BE2C (cell line): Measurements from ENCODE around the gene NRL.
A peak's percentile ranks its signal among the peaks of the same experiment; 100 is the strongest.
"Not testable (repeated sequence)": the region's sequence is repeated elsewhere in the genome, so short reads cannot be mapped to it uniquely, and the experiment has no call there.

Source experiments
- DNase-seq: peaks from one replicate; pipeline ENCODE4 v3.0.0-alpha.2; 2020
- H3K27me3 ChIP-seq: fragments of 250-450 bp; sonication (Bioruptor Pico); 2 replicates; pipeline ENCODE4 v1.5.1; 2020; ENCODE audit warnings: mild to moderate bottlenecking
- H3K36me3 ChIP-seq: fragments of 250-450 bp; sonication (Bioruptor Pico); 2 replicates; pipeline ENCODE4 v1.5.1; 2020; ENCODE audit warnings: mild to moderate bottlenecking
- H3K4me1 ChIP-seq: fragments of 250-450 bp; sonication (Bioruptor Pico); 2 replicates; pipeline ENCODE4 v1.5.1; 2020
- H3K4me3 ChIP-seq: 2 replicates; pipeline ENCODE4 v1.5.1; 2011; ENCODE audit warnings: low read depth, low read length
- H3K9me3 ChIP-seq: fragments of 250-450 bp; sonication (Bioruptor Pico); 2 replicates; pipeline ENCODE4 v1.5.1; 2020
- TF ChIP-seq, protein P1 (sequence below): IDR thresholded peaks from 2 replicates; pipeline ENCODE4 v1.5.1; 2012; ENCODE audit warnings: mild to moderate bottlenecking, low read depth, low read length

The NRL gene

DNA sequence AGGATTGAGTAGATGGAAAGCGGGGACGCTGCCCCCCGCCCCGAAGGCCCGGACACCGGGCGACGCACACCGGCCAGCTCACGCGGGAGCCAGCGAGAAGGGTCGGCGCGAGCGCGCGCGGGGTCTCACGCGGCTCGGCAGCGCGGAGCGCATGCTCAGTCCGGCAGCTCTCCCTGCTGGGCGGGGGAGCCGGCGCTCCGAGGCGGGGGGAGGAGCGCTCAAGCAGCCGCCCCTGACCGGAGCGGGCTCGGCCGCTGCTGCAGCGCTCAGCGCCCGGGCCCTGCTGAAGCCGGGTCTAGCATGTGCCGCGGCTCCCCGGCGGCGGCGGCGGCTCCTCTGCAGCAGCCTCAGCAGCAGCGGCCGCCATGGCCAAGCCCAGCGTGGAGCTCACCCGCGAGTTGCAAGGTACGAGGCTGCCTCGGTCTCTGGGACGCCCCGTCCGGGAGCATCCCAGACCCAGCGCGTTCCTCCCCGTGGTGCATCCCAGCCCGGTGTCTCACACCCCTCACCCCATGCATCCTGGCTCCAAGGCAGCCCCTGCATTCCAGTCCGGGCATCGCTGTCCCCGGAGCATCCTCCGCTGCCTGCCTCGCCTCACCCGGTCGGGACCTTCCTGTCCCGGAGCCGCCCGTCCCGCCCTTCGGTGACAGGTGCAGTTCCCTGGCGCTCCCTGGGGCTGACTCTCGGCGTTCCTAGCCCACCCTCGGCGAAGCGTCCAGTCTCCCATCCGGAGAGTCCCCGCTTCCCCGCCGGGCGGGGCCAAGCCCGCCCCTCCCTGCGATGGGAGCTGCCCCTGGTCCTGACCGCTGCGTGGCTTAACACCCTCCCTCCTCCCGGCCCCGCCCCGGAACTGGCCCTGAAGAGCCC is 62.7 kb downstream of the NRL start, which contains the start of gene CARMIL3:
Gene CARMIL3 (plus strand): TSS at position 221 of the 867 bp plus-strand sequence. CDS start 145 bp downstream, at position 366.
- peak; percentile 83 for DNase-seq
- no peaks in the 10 kb centered on the region for H3K9me3 ChIP-seq
- 0 out of 2 replicates have a peak, but pooled peaks cover 2% of the 10 kb centered on the region for H3K4me1 ChIP-seq
- no peaks in the 10 kb centered on the region for H3K27me3 ChIP-seq
- TF ChIP-seq, protein P1, sequence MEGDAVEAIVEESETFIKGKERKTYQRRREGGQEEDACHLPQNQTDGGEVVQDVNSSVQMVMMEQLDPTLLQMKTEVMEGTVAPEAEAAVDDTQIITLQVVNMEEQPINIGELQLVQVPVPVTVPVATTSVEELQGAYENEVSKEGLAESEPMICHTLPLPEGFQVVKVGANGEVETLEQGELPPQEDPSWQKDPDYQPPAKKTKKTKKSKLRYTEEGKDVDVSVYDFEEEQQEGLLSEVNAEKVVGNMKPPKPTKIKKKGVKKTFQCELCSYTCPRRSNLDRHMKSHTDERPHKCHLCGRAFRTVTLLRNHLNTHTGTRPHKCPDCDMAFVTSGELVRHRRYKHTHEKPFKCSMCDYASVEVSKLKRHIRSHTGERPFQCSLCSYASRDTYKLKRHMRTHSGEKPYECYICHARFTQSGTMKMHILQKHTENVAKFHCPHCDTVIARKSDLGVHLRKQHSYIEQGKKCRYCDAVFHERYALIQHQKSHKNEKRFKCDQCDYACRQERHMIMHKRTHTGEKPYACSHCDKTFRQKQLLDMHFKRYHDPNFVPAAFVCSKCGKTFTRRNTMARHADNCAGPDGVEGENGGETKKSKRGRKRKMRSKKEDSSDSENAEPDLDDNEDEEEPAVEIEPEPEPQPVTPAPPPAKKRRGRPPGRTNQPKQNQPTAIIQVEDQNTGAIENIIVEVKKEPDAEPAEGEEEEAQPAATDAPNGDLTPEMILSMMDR, result no peak
- no peaks in the 10 kb centered on the region for H3K36me3 ChIP-seq
- H3K4me3 ChIP-seq, result peak within 1 kb of the TSS; percentile 83

DNA sequence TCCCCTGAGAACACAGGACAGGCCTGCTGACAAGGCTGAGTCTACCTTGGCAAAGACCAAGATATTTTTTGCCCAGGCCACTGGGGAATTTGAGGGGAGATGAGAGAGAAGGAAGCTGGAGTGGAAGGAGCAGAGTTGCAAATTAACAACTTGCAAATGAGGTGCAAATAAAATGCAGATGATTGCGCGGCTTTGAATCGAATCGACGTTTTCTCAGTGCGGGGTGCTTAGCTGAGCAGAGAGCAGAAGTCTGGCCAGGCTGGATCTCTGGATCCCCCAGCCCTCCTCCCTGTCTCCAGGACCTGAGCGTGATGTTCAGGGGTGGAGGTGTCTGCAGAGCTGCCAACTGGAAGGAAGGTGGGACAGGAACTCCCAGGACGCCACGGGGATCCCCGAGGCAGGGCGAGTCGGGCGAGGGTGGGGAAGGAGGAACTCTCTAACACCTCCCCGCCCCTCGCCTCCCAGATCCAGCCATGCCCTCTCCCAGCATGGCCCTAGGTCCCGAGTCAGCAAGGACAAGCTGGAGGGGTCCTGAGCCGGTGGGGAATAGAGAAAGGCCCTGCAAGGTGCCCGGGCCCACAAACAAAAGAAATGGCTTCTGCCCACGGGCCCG is 63.5 kb downstream of the NRL start:
- TF ChIP-seq, protein P1, result no peak
- Histone ChIP-seq H3K4me3 (peak overlapping the region; percentile 83), H3K4me1 (0 out of 2 replicates have a peak, but pooled peaks cover 2% of the 10 kb centered on the region), H3K27me3 (no peaks in the 10 kb centered on the region), H3K9me3 (no peaks in the 10 kb centered on the region), H3K36me3 (no peaks in the 10 kb centered on the region)
- no peak for DNase-seq

DNA sequence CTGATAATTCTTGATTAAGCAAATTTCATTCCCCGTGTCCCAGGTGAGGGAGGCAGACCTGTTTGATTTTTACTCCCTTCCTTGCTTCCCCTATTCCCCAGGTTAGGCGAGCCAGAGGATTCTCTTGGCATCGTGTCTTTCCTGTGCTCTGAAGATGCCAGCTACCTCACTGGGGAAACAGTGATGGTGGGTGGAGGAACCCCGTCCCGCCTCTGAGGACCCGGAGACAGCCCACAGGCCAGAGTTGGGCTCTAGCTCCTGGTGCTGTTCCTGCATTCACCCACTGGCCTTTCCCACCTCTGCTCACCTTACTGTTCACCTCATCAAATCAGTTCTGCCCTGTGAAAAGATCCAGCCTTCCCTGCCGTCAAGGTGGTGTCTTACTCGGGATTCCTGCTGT is 64.0 kb downstream of the NRL start:
- H3K4me3 ChIP-seq, H3K27me3 ChIP-seq: not testable (repeated sequence)

DNA sequence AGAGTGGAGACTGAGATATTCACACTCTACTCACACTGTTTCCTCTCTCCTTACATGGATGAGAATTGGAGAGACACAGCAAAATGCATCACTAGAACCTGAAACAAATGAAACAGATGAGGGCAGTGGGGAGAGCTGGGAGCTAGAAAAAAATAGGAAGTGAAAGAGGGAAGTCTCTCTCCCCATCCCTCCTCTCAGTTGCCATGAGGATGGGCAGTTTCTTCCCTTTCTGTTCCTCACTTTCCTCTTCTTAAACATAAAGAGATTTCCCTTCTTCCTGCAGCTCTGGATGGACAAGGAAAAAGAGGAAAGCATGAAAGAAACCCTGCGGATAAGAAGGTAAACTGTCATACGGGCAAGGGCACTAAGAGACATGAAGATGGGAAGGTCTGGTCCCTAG is 65.7 kb downstream of the NRL start:
- not testable (repeated sequence) for H3K9me3 ChIP-seq, H3K36me3 ChIP-seq, H3K4me1 ChIP-seq, DNase-seq, H3K27me3 ChIP-seq, H3K4me3 ChIP-seq

More for the DNA sequence above, 64.0 kb downstream of the NRL start:
- H3K4me1 ChIP-seq, DNase-seq, H3K9me3 ChIP-seq, H3K36me3 ChIP-seq: not testable (repeated sequence)

DNA sequence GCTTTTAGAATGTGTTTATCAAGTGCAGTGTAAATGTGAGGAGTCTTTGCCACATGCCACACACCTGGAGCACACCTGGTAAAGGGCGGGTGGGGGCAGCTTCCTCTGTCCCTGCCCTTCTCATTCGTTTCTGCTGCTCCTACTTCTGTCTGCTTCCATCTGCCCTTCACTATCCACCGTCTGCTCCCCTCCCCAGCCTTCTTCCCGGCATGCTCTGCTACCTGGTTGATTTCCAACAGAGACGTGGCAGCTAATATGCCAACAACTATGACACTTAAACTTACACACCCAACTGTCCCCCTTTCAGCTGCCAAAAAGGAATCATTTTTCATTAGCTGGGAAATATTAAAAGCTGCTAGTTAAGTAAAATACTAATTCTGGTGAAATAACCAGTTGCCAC is 72.0 kb downstream of the NRL start:
- no peaks in the 10 kb centered on the region for H3K36me3 ChIP-seq
- no peak overlapping the region for H3K4me3 ChIP-seq
- DNase-seq, result no peak
- no peaks in the 10 kb centered on the region for H3K9me3 ChIP-seq
- TF ChIP-seq, protein P1, result no peak
- H3K4me1 ChIP-seq, result no peaks in the 10 kb centered on the region
- no peaks in the 10 kb centered on the region for H3K27me3 ChIP-seq

DNA sequence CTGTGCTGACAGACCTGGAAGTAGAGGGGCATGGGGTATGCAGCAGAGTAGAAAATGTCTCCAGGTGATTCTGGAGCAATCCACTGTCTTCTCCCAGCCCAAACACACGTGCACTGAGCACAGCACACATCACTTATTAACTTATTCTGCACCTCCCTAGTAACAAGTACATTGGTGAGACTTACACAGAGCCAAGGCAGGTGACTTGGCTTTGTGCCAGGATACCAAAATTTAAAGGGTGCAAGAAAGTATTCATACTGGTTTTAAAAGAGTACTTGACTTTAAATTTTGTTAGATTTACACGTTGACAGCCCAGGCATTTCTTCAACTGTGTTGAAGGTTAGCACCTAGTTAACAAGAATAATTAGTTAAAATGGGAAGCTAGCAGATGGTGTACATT is 74.1 kb downstream of the NRL start:
- Histone ChIP-seq H3K9me3 (no peaks in the 10 kb centered on the region; the same call in 1 of the 2 replicates), H3K4me3 (no peak overlapping the region), H3K27me3 (no peaks in the 10 kb centered on the region), H3K4me1 (no peaks in the 10 kb centered on the region), H3K36me3 (no peaks in the 10 kb centered on the region)
- DNase-seq, result no peak
- TF ChIP-seq, protein P1, result no peak

DNA sequence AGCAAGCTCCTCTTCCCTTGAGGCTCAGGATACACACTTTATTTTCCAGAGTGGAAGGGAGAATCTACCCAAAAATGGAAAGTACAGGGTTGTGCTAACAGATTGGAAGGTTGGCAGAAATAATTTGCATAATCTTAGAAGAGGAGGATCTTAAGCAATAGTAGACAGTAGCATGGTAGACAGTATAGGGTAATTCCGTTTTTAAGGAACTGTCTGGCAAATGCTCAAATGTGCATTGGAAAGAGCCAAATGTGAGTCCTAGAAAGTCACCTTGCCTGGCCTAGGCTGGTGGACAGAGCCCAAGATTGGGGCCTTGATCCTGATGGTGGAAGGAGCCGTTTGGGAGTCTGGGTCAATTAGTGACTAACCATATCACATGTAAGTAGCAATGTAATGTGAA is 76.1 kb downstream of the NRL start:
- H3K9me3 ChIP-seq, result no peaks in the 10 kb centered on the region; the same call in 1 of the 2 replicates
- DNase-seq, result no peak
- no peaks in the 10 kb centered on the region for H3K27me3 ChIP-seq
- TF ChIP-seq, protein P1, result no peak
- no peaks in the 10 kb centered on the region for H3K36me3 ChIP-seq
- H3K4me3 ChIP-seq, result no peak overlapping the region
- no peaks in the 10 kb centered on the region for H3K4me1 ChIP-seq
